ENCODE data around the gene IKBKE.
A peak's percentile ranks its signal among the peaks of the same experiment; 100 is the strongest.

The IKBKE gene

DNA sequence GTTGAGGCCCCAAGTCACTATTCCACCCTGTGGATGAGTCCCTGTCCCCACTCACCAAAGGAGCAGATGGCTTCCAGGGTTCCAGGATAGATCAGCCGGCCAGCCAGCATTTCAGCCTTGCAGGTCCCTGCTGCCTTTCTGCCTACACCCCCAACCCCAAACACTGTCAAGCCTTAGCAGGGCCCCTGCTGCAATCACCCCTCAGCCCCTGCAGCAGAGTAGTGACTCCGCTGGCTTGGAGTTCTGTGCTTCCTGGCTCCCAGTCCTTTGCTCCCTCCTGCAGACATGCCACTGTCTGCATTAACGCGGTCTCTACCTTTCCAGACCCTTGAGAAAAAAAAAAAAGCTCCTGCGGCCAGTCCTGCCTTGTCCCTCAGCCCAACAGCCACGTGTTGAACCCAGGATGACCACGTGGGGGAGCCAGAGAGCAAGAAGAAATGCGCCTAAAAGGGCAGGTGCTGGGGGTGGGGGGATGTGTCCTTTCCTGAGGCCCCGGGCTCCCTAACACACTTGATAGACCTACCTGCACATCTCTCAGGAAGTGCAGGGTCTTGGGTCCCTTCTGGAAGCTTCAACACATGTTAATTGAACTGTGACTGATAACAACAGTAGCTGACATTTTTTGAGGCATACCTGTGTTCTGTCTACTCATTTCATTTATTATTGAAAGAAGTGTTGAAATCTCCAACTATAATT is 74.4 kb downstream of the IKBKE start:
- peak; percentile 76 for DNase-seq (ENCODE audit: low read depth)

DNA sequence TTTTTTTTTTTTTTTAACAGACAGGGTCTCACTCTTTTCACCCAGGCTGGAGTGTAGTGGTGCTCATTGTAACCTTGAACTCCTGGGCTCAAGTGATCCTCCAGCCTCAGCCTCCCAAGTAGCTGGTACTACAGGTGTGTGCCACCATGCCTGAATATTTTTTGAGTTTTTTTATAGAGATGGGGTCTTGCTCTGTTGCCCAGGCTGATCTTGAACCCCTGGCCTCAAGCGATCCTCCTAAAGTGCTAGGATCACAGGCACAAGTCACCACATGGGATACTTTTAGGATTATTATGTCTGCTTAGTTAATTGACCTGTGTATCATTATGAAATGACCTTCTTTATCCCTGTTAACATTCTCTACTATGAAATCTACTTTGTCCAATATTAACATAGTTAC is 75.1 kb downstream of the IKBKE start:
- no peak for DNase-seq (ENCODE audit: low read depth)

Measured in activated T-cell treated with anti-CD3 and anti-CD28 coated beads for 24 hours (primary cell).